Kidney (tissue), 14 donors: ENCODE measurements around the gene APBA1. TPM values are rescaled to one million over a fixed set of nuclear protein-coding genes. Genes with fewer than 3 reads are reported as not detected.
"Not testable (repeated sequence)": the region's sequence is repeated elsewhere in the genome, so short reads cannot be mapped to it uniquely, and the experiment has no call there.

Source experiments
- DNase-seq, 5 donors: peaks; one replicate each; pipeline ENCODE4 v3.0.0-alpha.2; 2013 to 2020
- FAIRE-seq: peaks from 2 replicates; lab custom pipeline; 2012; peaks lifted over from hg19 to GRCh38; lab: Jason Lieb, UNC
- H3K27ac ChIP-seq, 2 donors: one replicate each; pipeline ENCODE4 v1.7.0; 2013; ENCODE audit warnings: low read depth in 2 of 2, low read length in 2 of 2, inconsistent platforms in 1 of 2
- H3K27me3 ChIP-seq: one replicate; pipeline ENCODE4 v1.7.1; 2013; ENCODE audit warnings: low read length, inconsistent platforms; ENCODE audit not compliant: control insufficient read depth, insufficient read depth
- H3K36me3 ChIP-seq, 3 donors: one replicate each; pipeline versions ENCODE4 v1.7.0 to v1.7.1; 2013; ENCODE audit warnings: low read length in 3 of 3, control low read depth in 1 of 3, inconsistent platforms in 1 of 3; ENCODE audit not compliant: insufficient read depth in 3 of 3, control insufficient read depth in 2 of 3
- H3K4me1 ChIP-seq, 3 donors: one replicate each; pipeline versions ENCODE4 v1.7.0 to v1.7.1; 2013; ENCODE audit warnings: low read length in 3 of 3, inconsistent platforms in 1 of 3, low read depth in 1 of 3; ENCODE audit not compliant: control insufficient read depth in 2 of 3, insufficient read depth in 2 of 3
- H3K4me3 ChIP-seq, 3 donors: one replicate each; pipeline versions ENCODE4 v1.7.0 to v1.8.1; 2013; ENCODE audit warnings: low read length in 3 of 3, control low read depth in 1 of 3, inconsistent platforms in 1 of 3
- H3K9ac ChIP-seq, 3 donors: one replicate each; pipeline versions ENCODE4 v1.7.0 to v1.7.1; 2013; ENCODE audit warnings: low read length in 3 of 3, control low read depth in 1 of 3, inconsistent platforms in 1 of 3
- H3K9me3 ChIP-seq, 3 donors: one replicate each; pipeline versions ENCODE4 v1.7.0 to v1.7.1; 2013; ENCODE audit warnings: low read length in 3 of 3, control low read depth in 1 of 3, inconsistent platforms in 1 of 3; ENCODE audit not compliant: control insufficient read depth in 2 of 3, insufficient read depth in 1 of 3
- CTCF ChIP-seq: IDR thresholded peaks from 3 replicates; pipeline ENCODE4 v1.5.1; 2012; ENCODE audit warnings: mild to moderate bottlenecking, moderate library complexity, borderline replicate concordance; ENCODE audit not compliant: insufficient read depth; ENCODE audit errors: extremely low read depth
- intact Hi-C: fragments of 100-400 bp; cut with DNase I; formaldehyde crosslinking; loops from one replicate; pipeline ENCODE4 v1.11.1; 2022
- polyA plus RNA-seq: library from polyadenylated mRNA; stranded (reverse); fragments of 350-450 nt; fragmentation: Illumina TruSeq; extraction: RNeasy Lipid Tissue Mini Kit (QIAGEN cat#74804); gene quantifications from one replicate; pipeline ENCODE4 v1.2.3, GENCODE V29; 2014; ENCODE audit warnings: low read depth, low replicate concordance; ENCODE audit not compliant: insufficient read depth
- total RNA-seq: library from RNA; stranded (reverse); fragmentation: NEBNext Ultra II Directional; extraction: Animal tissue kit (Norgen Biotek cat#: 25700); gene quantifications from one replicate; pipeline ENCODE4 v1.2.1, GENCODE V29; 2021
- donor health status: control.
- donor health status: control.
- donor health status: control.
- donor health status: control.
- donor health status: control.
- donor health status: DM: yes; HTN: yes; CAD: no.
- donor health status: Normal renal cell carcinoma (clear cell type).

APBA1 gene
- total and polyA plus RNA-seq, 2 donors from 2014 or later, result 1.3 to 5.1 TPM

- no peak for FAIRE-seq
- no peaks in the 10 kb centered on the region for H3K36me3 ChIP-seq
- no peak for DNase-seq
- no peak overlapping the region for H3K4me3 ChIP-seq
- H3K9me3 ChIP-seq, result no peaks in the 10 kb centered on the region
- H3K9ac ChIP-seq, result no peak overlapping the region
- H3K4me1 ChIP-seq, result no peaks in the 10 kb centered on the region
- intact Hi-C loops, result no loop called here
- TF ChIP-seq CTCF, result no peak
- H3K27ac ChIP-seq, result no peak overlapping the region
- H3K27me3 ChIP-seq, result no peaks in the 10 kb centered on the region
Observed at GRCh38 chr9:69600314-69601047, 71.7 kb downstream of the APBA1 start.

DNA sequence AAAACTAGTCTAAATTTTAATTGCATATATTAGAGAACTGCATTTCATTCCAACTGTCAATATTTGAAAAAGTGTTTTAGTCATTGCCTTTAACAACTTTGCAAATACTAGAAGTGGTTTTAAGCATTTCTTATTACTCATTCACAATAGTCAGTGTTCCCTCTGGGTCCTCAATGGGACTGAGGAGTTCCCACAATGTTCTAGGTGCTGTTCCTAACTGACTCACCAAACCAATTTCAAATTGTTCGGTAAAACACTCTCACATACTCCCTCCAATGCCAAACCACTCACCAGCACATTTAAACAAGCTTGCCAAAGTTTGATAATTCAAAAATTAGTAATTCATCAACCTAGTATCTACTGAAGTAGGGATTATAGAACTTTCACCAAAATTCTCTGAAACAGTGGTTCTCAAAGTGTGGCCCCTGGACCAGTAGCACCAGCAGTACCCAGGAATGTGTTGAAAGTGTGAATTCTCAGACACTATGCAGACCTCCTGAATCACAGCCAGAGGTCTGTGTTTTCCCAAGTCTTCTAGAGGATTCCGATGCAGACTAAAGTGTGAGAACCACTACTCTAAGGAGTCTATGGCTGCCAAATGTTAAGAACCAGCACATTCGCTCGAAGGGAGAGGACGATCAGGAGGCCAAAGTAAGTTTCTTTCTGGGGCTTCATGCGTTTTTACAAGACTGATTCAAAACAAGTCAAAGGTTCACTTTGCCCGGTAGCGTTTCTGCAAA lies 72.8 kb downstream of the APBA1 start:
- no peak overlapping the region for H3K4me3 ChIP-seq
- H3K27ac ChIP-seq, result no peak overlapping the region
- no peaks in the 10 kb centered on the region for H3K4me1 ChIP-seq
- FAIRE-seq (no peak), DNase-seq (no peak)
- TF ChIP-seq CTCF, result no peak
- intact Hi-C loops, result no loop called here
- no peaks in the 10 kb centered on the region for H3K36me3 ChIP-seq
- H3K9me3 ChIP-seq, result no peaks in the 10 kb centered on the region
- H3K9ac ChIP-seq, result no peak overlapping the region
- H3K27me3 ChIP-seq, result no peaks in the 10 kb centered on the region

GRCh38 chr9:69596906-69597305 lies 75.3 kb downstream of the APBA1 start:
- intact Hi-C loops, H3K36me3 ChIP-seq, DNase-seq, FAIRE-seq, H3K4me1 ChIP-seq, H3K27me3 ChIP-seq, H3K9ac ChIP-seq, H3K27ac ChIP-seq, H3K9me3 ChIP-seq, H3K4me3 ChIP-seq: not testable (repeated sequence)

DNA sequence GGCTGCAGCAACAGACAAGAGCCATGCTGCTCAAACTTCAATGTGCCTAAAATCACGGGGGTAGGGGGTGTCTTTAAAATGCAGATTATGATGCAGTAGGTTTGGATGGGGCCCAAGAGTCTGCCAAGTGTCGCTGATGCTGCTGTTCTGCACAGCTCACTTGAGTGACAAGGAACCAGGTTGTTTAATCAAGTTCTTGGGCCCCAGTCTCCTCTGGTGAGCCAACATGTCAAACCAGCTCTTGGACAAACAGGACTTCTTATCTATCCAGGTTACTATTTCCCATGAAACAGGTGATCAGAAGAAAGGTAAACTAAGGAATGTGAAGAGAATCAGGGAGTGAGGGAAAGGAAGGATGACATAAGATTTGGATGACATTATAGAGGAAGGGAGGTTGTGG lies 78.0 kb downstream of the APBA1 start:
- no peak for DNase-seq
- no peak for TF ChIP-seq CTCF
- Histone ChIP-seq H3K9ac (no peak overlapping the region), H3K27ac (no peak overlapping the region), H3K4me3 (no peak overlapping the region), H3K9me3 (no peaks in the 10 kb centered on the region), H3K27me3 (no peaks in the 10 kb centered on the region), H3K4me1 (no peaks in the 10 kb centered on the region), H3K36me3 (no peaks in the 10 kb centered on the region)
- intact Hi-C loops, result no loop called here
- no peak for FAIRE-seq
